Measurements from ENCODE around the gene SHC3.

GRCh38 chr9:89024727-89025126 is 153.9 kb downstream of the SHC3 start:
- TF ChIP-seq POLR2A (IDR thresholded peaks at IDR 0.05; ENCODE audit: low read depth) (no peak), EP300 (IDR thresholded peaks at IDR 0.05) (no peak)
- TF ChIP-seq, protein P1, sequence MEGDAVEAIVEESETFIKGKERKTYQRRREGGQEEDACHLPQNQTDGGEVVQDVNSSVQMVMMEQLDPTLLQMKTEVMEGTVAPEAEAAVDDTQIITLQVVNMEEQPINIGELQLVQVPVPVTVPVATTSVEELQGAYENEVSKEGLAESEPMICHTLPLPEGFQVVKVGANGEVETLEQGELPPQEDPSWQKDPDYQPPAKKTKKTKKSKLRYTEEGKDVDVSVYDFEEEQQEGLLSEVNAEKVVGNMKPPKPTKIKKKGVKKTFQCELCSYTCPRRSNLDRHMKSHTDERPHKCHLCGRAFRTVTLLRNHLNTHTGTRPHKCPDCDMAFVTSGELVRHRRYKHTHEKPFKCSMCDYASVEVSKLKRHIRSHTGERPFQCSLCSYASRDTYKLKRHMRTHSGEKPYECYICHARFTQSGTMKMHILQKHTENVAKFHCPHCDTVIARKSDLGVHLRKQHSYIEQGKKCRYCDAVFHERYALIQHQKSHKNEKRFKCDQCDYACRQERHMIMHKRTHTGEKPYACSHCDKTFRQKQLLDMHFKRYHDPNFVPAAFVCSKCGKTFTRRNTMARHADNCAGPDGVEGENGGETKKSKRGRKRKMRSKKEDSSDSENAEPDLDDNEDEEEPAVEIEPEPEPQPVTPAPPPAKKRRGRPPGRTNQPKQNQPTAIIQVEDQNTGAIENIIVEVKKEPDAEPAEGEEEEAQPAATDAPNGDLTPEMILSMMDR (IDR thresholded peaks at IDR 0.05), result no peak
